ENCODE measurements around the gene OR4K2. TPM values are rescaled to one million over a fixed set of nuclear protein-coding genes. Genes with fewer than 3 reads are reported as not detected.
"Not testable (repeated sequence)": the region's sequence is repeated elsewhere in the genome, so short reads cannot be mapped to it uniquely, and the experiment has no call there.

The OR4K2 gene
- total RNA-seq (2022) (not detected in 2 replicates), Bru-seq, nascent RNA (not detected), BruChase-seq, experiment 1, labeled RNA remaining after a 2-hour chase (not detected), BruChase-seq, experiment 2, labeled RNA remaining after a 6-hour chase (not detected)
- long read RNA-seq, result 0 reads

GRCh38 chr14:19874842-19875241 lies at the start of gene OR4K2:
Gene OR4K2 (plus strand): TSS chr14:19875142. CDS start chr14:19876268, 1,126 bp downstream.
- TF ChIP-seq CTCF (IDR thresholded peaks at IDR 0.05; ENCODE audit: insufficient read depth in 1 of 2, low read depth in 1 of 2, low read length in 1 of 2, severe bottlenecking in 1 of 2, unreplicated experiment in 1 of 2), result no peak
- no peaks in the 10 kb centered on the region for H3K36me3 ChIP-seq (ENCODE audit: control insufficient read depth, insufficient read depth, low read length)
- no peaks in the 10 kb centered on the region for H3K27me3 ChIP-seq (replicated peaks; ENCODE audit: control insufficient read depth, insufficient read depth, low read length)
- H3K4me3 ChIP-seq (ENCODE audit: low read depth, low read length), result no peak within 1 kb of the TSS
- Mint-ChIP-seq H3K4me1 (ENCODE audit: low read depth, unreplicated experiment) (no peaks in the 10 kb centered on the region), H3K9me3 (ENCODE audit: unreplicated experiment) (no peaks in the 10 kb centered on the region), H3K4me3 (ENCODE audit: unreplicated experiment) (no peak within 1 kb of the TSS), H3K27ac (ENCODE audit: unreplicated experiment) (no peak within 1 kb of the TSS), H3K27me3 (ENCODE audit: insufficient read depth, unreplicated experiment) (no peaks in the 10 kb centered on the region), H3K36me3 (ENCODE audit: insufficient read depth, unreplicated experiment) (no peaks in the 10 kb centered on the region)
- H3K4me1 ChIP-seq, result no peaks in the 10 kb centered on the region
- no peaks in the 10 kb centered on the region; the same call in 1 of the 2 replicates for H3K9me3 ChIP-seq
- POLR2A ChIA-PET, result no interaction called here
- CTCF ChIA-PET, result no interaction called here
- no peak for DNase-seq
- BruUV-seq (replicated peaks), result no TSS peak
- intact Hi-C loops (cut with micrococcal nuclease; ENCODE audit: unreplicated experiment), result no loop called here

- H3K4me1 ChIP-seq; H3K27me3 Mint-ChIP-seq (ENCODE audit: insufficient read depth, unreplicated experiment); H3K27me3 ChIP-seq (replicated peaks; ENCODE audit: control insufficient read depth, insufficient read depth, low read length); H3K36me3 Mint-ChIP-seq (ENCODE audit: insufficient read depth, unreplicated experiment); H3K9me3 ChIP-seq; CTCF ChIA-PET; H3K9me3 Mint-ChIP-seq (ENCODE audit: unreplicated experiment); H3K4me3 ChIP-seq (ENCODE audit: low read depth, low read length); H3K27ac Mint-ChIP-seq (ENCODE audit: unreplicated experiment); H3K4me3 Mint-ChIP-seq (ENCODE audit: unreplicated experiment); H3K36me3 ChIP-seq (ENCODE audit: control insufficient read depth, insufficient read depth, low read length); BruUV-seq (replicated peaks); POLR2A ChIA-PET; H3K4me1 Mint-ChIP-seq (ENCODE audit: low read depth, unreplicated experiment); intact Hi-C loops (cut with micrococcal nuclease; ENCODE audit: unreplicated experiment): not testable (repeated sequence)
- peak in 1 of 2 experiments; percentile 6 for TF ChIP-seq CTCF (IDR thresholded peaks at IDR 0.05; ENCODE audit: insufficient read depth in 1 of 2, low read depth in 1 of 2, low read length in 1 of 2, severe bottlenecking in 1 of 2, unreplicated experiment in 1 of 2)
- peak; percentile 17 to 41 for DNase-seq
These were observed 47.2 kb upstream of the OR4K2 start for GRCh38 chr14:19827626-19828244.

- no peak overlapping the region for H3K4me3 Mint-ChIP-seq (ENCODE audit: unreplicated experiment)
- no peaks in the 10 kb centered on the region for H3K4me1 Mint-ChIP-seq (ENCODE audit: low read depth, unreplicated experiment)
- H3K27ac Mint-ChIP-seq (ENCODE audit: unreplicated experiment), result no peak overlapping the region
- H3K4me3 ChIP-seq (ENCODE audit: low read depth, low read length), result no peak overlapping the region
- DNase-seq, result no peak
- TF ChIP-seq CTCF (IDR thresholded peaks at IDR 0.05; ENCODE audit: insufficient read depth in 1 of 2, low read depth in 1 of 2, low read length in 1 of 2, severe bottlenecking in 1 of 2, unreplicated experiment in 1 of 2), result no peak
- no peaks in the 10 kb centered on the region for H3K9me3 Mint-ChIP-seq (ENCODE audit: unreplicated experiment)
- intact Hi-C loops (cut with micrococcal nuclease; ENCODE audit: unreplicated experiment), result no loop called here
- H3K36me3 ChIP-seq (ENCODE audit: control insufficient read depth, insufficient read depth, low read length), result no peaks in the 10 kb centered on the region
- BruUV-seq (replicated peaks), result no TSS peak
- H3K27me3 Mint-ChIP-seq (ENCODE audit: insufficient read depth, unreplicated experiment), result no peaks in the 10 kb centered on the region
- no peaks in the 10 kb centered on the region for H3K27me3 ChIP-seq (replicated peaks; ENCODE audit: control insufficient read depth, insufficient read depth, low read length)
- CTCF ChIA-PET, result no interaction called here
- POLR2A ChIA-PET, result no interaction called here
- H3K9me3 ChIP-seq, result no peaks in the 10 kb centered on the region
- no peaks in the 10 kb centered on the region for H3K36me3 Mint-ChIP-seq (ENCODE audit: insufficient read depth, unreplicated experiment)
- H3K4me1 ChIP-seq, result no peaks in the 10 kb centered on the region
These were observed 46.6 kb upstream of the OR4K2 start for GRCh38 chr14:19828314-19828713.

GRCh38 chr14:19834203-19834848 lies 40.6 kb upstream of the OR4K2 start:
- H3K4me1 Mint-ChIP-seq (ENCODE audit: low read depth, unreplicated experiment); intact Hi-C loops (cut with micrococcal nuclease; ENCODE audit: unreplicated experiment); CTCF ChIA-PET; H3K27me3 ChIP-seq (replicated peaks; ENCODE audit: control insufficient read depth, insufficient read depth, low read length); H3K9me3 ChIP-seq; H3K4me3 ChIP-seq (ENCODE audit: low read depth, low read length); H3K27me3 Mint-ChIP-seq (ENCODE audit: insufficient read depth, unreplicated experiment); BruUV-seq (replicated peaks); H3K36me3 Mint-ChIP-seq (ENCODE audit: insufficient read depth, unreplicated experiment); POLR2A ChIA-PET; H3K9me3 Mint-ChIP-seq (ENCODE audit: unreplicated experiment); H3K4me1 ChIP-seq; DNase-seq; H3K36me3 ChIP-seq (ENCODE audit: control insufficient read depth, insufficient read depth, low read length); H3K27ac Mint-ChIP-seq (ENCODE audit: unreplicated experiment); H3K4me3 Mint-ChIP-seq (ENCODE audit: unreplicated experiment): not testable (repeated sequence)

All from Caco-2 (cell line).